Lower leg skin (tissue), 3 donors: Measurements from ENCODE around the gene PRDM10.

Experiments used
- POLR2A ChIP-seq, 2 donors: fragments of 450-650 bp; IDR thresholded peaks; one replicate each; pipeline ENCODE4 v1.6.1; 2016 to 2017; ENCODE audit warnings: antibody characterized with exemption in 2 of 2, mild to moderate bottlenecking in 1 of 2, moderate library complexity in 1 of 2
- TF ChIP-seq, protein P1 (sequence below), 3 donors: fragments of 450-650 bp; IDR thresholded peaks; one replicate each; pipeline ENCODE4 v1.5.1; 2016; ENCODE audit warnings: antibody characterized with exemption in 3 of 3, mild to moderate bottlenecking in 3 of 3, moderate library complexity in 2 of 3

- TF ChIP-seq, protein P1, sequence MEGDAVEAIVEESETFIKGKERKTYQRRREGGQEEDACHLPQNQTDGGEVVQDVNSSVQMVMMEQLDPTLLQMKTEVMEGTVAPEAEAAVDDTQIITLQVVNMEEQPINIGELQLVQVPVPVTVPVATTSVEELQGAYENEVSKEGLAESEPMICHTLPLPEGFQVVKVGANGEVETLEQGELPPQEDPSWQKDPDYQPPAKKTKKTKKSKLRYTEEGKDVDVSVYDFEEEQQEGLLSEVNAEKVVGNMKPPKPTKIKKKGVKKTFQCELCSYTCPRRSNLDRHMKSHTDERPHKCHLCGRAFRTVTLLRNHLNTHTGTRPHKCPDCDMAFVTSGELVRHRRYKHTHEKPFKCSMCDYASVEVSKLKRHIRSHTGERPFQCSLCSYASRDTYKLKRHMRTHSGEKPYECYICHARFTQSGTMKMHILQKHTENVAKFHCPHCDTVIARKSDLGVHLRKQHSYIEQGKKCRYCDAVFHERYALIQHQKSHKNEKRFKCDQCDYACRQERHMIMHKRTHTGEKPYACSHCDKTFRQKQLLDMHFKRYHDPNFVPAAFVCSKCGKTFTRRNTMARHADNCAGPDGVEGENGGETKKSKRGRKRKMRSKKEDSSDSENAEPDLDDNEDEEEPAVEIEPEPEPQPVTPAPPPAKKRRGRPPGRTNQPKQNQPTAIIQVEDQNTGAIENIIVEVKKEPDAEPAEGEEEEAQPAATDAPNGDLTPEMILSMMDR (IDR thresholded peaks at IDR 0.05), result no peak
- no peak for TF ChIP-seq POLR2A (IDR thresholded peaks at IDR 0.05)
Observed at GRCh38 chr11:129933262-129933661, 69.4 kb downstream of the PRDM10 start.
